DMS53 treated with DMSO at 0.1 percent for 48 hours (cell line): Measurements from ENCODE around the gene NUP93.
"Not testable (repeated sequence)": the region's sequence is repeated elsewhere in the genome, so short reads cannot be mapped to it uniquely, and the experiment has no call there.

Experiments
- DNase-seq: peaks from one replicate; lab custom pipeline; 2025; ENCODE audit not compliant: unreplicated experiment; lab: John Stamatoyannopoulos, UW

Gene NUP93

DNA sequence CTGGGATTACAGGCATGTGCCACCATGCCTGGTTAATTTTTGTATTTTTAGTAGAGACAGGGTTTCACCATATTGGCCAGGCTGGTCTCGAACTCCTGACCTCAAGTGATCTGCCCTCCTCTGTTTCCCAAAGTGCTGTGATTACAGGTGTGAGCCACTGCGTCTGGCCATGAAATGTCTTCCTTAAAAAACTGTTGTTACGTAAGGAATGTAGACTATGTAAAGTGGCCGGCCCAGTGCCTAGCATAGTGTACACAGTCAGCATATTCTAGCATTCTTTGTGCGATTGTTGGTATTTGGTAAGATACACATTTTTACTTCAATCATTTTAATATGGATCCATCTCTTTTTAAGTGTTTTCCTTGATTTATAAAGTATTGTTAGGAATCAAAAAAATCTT, 81.7 kb downstream of the NUP93 start:
- DNase-seq: not testable (repeated sequence)

DNA sequence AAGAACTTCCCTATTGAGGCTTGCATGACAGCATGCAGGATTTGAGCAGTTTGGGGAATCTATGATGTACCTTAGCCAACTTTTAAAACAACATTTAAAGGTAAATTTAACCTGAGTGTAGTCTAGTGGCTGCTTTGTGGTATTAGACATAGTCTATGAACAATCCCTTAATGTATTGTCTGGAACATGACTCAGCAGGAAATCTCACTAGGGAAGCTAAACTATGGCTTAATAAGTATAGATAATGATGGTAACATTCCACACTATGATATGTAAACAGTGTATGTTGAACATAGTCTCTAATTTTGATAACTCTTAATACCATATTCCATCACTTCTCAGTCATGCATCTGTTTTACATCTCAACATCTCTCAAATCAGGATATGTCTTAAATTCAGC, 83.0 kb downstream of the NUP93 start:
- no peak for DNase-seq

DNA sequence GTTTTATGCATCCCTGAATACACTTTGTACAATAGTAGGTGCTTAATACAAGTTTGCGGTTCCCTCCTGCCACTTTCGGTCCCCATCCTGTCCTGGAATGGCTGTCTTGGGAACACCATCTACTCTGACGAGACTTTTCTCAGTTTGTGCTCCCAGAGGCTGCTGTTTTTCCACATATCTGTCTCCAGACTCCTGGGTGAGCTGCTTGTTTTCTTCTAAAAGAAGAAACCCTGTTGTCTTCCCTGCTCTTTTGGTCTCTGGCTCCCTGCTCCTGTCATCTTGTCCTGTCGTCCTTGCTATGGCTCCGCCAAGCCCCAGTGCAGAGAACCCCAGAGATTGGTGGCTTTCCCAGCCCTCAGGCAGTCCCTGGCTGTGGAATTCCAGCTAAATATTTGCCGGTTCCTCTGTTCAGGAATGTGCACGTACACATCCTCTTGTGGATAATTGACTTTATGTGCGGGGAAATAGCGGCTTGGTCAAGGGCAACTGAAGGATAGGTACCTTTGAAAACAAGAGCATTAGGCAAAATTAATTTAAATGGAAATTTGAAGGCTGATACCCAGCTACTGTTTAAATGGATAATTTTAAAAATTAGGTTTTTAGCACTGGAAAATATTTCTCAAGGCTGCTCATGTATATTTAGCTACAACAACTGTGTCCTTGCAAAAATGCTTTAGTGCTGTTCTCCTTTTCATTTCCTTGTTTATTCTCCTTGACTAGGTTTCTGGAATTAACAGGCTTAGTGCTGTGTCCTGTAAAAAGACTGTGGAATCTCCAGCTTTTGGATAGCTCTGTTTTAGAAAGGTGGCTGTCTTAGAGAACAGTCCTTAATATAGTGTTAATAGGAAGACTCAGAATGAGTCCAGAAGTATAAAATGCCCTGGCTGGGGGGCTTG, 84.9 kb downstream of the NUP93 start:
- DNase-seq: no peak

DNA sequence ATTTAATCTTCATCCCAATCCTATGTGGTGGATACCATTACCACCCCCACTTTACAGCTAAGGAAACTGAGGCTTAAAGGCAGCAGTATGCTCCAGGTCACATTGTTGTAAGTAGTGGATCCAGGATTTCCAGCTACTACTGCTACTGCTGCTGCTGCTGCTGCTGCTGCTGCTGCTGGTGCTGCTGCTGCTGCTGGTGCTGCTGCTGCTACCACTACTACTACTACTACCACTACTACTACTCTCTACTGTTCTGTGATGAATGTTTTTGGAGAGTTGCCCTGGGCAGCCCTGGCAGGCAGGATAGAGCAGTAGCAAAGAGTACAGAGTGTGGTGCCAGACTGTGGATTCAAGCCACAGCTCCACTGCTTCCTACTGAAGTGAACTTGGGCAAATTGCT, 85.8 kb downstream of the NUP93 start:
- no peak for DNase-seq

DNA sequence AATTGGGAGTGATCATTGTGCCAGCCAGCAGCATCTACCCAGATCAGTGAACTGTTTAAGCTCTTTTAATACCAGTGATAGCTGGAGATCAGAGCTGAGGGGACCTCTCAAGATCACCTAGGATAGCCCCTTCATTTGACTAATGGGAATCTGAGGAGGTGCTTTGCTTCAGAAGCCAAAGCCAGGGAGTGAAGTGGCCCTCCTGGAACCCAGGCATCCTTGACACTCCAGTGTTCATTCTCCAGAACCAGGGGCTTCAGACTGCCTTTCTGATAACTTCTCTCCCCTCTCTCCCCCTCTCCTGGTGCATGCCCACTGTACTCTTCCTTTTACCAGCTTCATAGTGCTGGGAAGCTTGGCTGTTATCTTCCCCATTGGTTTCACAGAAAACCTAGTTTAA, 87.1 kb downstream of the NUP93 start:
- no peak for DNase-seq

DNA sequence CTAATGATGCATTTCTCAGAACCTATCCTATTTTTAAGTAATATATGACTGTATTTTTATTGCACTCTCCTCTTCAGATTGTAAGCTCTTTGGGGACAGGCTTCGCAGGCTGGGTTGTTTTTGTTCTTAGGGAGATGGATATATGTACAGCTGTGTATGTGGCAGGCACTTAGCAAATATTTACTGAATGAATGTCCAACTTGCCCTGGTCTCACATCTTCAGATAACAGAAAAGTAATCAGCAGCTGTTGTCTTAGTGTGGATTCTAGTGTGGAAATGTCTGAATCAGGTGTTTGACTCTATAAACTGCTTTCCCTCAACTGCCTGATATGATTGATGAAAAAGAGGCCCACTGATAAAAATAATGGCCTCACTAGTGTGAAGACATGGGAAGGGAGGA, 88.0 kb downstream of the NUP93 start:
- no peak for DNase-seq

DNA sequence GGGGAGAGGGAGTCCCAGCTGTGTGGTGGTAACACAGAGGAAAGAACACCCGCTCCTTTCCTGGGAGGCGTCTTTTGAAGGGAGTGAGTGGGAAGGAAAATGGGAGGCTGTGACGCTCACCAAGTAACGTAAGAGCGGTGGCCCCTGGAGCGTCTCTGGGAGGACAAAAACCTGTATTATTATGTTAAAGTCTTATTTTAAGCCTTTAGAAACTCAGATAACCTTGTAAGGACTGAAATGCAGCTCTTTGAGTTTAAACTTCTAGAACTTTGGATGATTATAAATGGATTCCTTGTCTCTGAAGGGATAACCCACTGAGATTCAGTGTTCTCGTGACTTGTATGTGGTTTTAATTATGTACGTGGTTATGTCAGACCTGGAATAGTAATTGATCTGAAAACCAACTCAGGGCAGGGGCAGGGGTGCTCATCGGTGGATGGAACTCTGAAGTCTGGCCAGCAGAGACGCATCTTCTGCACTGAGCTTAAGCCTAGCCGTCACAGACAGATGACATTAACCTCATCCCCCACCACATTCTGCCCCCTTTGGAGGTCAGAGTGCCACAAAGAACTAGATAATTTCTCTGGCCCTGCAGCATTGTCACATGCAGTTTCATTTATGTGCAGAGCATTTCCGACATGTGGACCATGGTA, 93.3 kb downstream of the NUP93 start:
- DNase-seq: no peak

DNA sequence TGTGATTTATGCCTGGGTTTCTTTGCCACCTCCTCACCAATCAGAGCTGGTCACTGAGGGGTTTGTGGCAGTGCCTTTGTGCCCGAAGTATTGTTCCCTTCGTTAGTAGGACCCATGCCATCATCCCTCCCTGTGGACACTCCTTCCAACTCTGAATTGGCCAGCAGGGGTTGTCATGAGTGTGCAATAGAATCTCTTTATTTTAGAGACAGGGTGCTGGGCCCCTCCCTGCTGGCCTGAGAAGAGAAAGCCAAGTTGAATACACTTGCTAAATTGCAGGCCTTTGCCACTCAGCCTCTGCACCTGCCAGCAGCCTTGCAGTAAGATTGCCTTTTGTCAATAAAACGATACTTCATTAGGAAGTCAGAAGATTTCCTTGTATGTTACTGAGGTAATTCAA, 94.4 kb downstream of the NUP93 start:
- DNase-seq: no peak

DNA sequence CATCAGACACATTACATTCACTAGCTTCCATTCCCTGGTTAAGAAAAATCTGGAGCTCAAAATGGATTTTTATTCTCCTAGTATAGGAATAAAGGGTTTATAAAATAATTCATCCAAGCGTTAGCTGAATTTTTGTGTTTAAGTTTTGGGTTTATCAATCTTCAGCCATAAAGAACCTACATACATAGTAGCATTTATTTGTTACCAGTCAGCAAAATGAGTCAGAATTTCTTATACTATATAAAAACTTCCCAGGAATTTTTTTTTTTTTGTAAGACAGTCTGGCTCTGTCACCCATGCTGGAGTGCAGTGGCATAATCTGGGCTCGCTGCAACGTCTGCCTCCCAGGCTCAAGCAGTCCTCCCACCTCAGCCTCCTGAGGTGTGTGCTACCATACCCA, 94.9 kb downstream of the NUP93 start:
- no peak for DNase-seq

DNA sequence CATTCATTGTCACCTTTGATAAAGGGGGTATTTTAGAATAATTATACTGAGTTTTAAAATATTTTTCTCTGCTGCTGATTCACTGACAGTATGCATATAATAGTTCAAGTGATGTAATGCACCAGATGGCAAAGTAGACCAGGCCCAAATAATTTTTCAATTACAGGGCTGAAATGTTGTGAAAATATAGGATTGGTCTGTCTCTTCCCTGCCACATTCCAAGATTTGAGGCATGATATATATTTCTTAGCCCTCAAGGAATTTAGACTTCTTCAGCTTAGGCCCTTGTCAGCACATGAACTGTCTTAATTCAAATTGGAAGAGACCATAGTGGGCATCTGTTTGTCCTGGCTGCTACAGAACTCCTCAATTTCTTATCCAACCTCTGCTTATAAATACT, 95.9 kb downstream of the NUP93 start:
- no peak for DNase-seq

DNA sequence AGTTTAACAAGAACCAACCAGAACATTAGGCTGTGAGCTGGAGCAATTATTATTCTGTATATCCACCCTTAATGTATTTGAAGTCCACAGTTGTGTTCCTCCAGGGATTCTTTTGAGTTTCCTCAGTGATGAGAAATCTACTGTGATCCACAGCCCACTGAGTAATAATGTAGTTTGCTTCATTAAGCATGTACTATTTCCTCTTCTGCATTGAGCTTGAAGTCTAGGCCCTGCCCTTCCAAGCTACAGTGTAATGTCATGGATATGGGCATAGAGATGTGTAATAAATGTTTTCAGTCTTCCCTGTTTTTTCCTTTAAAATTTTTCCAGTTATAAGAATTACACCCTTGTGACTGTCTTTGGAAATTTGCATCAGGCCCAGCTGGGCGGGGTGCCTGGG, 98.7 kb downstream of the NUP93 start:
- DNase-seq: no peak

DNA sequence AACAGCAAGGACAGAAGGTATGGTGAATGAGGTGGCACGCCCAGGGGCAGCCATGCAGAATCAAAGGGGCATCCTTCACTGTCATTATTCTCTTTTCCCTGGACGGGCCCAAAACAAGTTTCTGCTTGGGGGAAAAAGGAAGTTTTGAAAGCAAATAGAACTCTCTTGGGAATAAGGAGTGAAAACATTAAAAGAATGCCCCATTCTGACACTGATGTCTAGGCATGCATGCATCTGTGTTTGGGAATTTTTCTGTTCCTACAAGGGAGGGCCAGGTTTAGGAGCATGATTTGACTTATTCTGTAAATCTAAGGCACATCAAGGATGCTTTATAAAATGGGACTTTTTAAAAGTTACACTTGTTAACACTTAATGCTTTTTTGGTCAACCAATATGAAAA, 100.7 kb downstream of the NUP93 start:
- DNase-seq: no peak

DNA sequence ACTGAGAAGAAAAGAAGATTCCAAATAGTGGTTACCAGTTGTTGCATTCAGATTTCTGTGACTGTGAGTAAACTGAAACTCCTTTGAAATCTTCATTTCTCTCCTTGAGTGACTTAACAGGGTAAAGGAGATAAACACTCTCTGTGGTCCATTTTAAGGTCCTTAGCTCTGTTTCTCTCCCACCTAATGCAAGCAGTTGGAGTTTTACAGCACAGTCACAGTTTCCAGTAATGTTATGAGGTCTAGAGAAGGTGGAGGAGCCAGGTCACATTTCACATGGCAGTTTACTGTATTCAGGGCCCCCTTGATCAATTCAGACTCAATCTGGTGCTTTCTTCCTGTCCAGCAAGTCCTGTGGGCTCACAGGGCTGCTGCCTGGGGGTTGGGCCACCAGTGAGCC, 102.8 kb downstream of the NUP93 start:
- DNase-seq: no peak

DNA sequence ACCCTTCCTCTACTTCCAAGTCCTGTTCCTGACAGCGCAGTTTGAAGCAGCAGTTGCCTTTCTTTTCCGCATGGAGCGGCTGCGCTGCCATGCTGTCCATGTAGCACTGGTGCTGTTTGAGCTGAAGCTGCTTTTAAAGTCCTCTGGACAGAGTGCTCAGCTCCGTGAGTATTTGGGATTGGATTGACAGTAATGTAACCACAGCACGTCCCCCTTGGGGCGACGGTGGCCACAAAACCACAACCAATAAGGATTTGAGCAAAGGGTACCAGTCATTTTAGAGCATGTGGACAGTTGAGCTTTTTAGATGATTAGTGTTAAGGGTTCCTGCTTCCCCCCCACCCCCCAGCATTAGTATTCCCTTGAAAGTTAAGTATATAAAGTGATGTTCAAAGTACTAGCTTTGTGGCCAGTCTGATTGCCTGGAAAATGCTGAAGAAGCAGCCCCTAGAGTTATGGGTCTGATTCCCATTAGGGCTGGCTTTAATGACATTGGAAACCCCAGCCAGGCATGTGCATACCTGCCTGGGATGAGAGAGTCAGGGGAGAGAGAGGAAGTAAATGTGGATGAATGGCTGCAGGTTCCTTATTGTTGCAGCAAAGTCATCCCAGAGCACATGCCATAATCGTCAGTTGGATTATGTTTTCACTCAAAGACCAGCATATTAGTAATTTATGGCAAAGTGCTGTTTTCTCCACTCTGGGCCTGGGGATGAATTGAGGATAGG, 103.5 kb downstream of the NUP93 start:
- no peak for DNase-seq

DNA sequence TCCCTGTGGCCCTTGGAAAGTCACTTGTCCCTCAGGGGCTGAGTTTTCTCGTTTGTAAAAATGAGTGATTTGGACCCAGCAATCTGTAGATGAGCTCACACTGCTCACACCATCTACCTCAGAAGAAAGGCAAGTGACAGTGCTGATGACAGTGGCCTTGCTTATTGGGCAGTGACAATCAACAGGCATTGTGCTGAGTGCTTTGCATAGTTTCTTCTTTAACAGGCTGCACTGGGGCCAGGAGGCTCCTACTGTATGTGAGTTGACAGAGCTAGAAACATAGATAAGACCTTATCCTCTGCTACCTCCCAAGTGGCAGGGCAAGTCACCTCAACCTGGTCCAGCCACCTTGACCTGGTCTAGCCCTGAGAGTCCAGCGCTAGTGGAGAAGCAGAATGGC, 105.4 kb downstream of the NUP93 start:
- DNase-seq: no peak

DNA sequence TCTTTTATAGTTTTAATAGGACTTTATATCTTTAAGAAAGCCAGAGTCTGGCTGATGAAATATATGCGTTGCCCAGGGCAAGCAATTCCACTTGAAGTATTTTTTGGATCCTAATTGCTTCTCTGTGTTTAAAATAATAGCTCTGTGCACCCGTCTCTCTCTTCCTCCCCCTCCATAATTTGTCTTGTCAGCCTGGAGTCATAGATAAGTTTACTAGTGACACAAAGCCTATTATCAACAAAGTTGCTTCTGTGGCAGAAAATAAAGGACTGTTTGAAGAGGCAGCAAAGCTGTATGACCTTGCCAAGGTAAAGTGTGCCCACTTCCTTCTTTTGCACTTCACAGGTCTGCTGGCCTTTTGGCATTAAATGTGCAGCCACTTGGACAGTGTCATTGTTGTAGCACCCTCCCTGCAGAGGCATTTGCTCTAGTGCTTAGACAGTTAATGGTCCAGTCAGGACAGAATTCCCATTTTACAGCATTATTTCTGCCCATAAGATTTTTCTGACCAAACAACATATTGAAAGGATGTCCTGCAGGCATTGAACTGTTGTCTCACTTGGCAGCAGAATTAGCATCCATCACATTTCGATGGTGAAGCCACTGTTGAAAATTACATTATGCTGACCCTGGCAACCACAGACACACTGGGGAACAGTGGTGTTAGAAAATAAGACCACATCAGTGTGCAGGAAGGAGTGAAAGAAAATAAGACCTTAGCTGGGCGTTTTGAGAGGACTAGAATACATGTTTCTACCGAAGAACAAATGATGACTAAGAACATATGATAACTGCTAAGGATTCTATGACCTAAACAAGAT, 106.7 kb downstream of the NUP93 start:
- no peak for DNase-seq

DNA sequence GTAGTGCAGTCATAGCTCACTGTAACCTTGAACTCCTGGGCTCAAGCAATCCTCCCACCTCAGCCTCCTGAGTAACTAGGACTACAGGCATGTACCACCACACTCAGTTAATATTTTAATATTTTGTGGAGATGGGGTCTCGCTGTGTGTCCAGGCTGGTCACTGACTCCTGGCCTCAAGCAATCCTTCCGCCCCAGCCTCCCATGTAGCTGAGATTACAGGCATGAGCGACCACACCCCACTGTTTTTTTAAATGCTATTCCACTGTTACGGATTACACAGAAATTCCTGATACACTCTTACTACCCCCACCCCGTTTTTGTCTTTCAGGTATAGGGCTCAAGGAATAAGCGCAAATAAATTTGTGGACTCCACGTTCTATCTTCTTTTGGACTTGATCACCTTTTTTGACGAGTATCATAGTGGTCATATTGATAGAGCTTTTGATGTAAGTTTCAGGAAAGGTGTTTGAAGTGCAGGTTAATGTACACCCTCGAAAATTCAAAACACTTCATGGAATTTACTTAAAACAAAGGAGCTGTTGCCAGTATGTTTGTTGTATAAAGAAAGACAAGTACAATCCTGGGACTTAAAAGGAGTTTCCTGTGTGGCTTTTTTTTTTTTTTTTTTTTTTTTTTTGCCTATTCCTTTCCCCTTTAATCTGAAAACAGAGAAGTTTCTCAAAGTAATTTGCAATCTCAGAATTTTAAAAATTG, 108.9 kb downstream of the NUP93 start:
- DNase-seq: no peak

DNA sequence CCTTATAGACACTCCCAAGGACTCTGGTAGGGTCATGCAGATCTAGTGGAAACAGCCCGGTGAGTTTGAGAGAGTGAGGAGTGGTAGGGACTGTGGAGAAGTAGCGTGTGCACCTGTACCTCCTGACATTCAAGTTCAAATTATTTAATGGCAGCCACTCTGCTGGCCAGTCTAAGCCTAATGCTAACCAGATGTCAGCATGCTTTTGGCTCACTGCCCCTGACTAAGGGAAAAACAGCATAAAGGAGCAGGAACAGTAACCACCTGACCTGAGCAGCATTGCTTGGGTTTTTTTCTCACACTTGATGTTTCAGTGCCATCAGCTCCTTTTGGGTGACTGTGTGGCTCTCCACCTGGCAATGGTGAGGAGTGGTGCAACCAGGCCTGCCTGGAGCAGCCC, 111.3 kb downstream of the NUP93 start:
- no peak for DNase-seq

DNA sequence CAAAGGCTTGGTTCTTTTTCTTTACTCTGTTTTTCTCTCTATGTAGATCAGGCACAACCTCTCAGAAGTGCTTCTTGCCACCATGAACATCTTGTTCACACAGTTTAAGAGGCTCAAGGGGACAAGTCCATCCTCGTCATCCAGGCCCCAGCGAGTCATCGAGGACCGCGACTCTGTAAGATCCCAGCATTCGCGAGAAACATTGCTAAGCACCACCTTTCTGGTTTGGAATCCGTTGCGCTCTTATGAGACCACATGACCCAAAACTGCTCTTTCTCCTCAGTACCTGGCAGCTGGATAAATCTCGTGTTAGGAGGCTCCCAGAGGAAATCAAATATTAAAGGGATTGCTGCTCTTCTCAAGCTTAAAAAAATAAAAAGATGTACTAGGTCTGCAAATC, 111.7 kb downstream of the NUP93 start:
- no peak for DNase-seq

DNA sequence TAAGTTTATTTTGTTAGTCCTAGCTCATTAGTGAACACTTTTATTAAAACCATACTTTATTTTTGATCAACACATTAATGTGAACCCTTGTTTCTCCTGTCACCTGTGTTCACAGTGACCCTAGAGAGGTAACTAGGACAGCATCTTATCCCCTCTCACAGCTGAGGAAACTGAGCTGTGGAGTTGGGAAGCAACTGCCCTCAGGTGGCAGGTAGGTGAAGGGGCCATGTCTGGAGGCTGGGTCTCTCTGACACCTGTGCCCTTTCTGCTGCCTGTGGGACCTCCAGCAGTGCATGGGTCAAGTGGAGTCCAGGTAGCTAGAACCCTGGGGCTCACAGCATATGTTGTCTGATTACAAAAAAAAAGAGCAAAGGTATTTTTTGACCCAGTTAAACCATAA, 112.2 kb downstream of the NUP93 start:
- no peak for DNase-seq

DNA sequence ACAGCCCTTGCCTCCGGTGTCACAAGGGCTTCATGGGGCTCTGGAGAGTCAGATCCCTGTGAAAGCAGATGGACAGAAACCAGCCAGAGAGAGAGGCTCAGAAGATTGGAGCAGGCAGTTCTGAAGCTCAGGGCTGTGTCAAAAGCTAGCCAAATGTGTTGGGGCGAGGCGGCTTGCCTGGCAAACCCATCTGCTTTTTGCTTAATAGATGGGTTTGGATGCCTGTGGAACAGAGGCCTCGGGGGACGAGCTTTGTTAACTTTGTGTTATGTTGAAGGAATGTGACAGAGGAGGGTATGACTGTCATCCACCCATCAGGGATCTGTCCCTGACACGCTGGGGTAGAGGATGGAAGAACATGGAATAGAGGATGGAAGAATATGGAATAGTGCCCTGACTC, 114.1 kb downstream of the NUP93 start:
- no peak for DNase-seq
